ENCODE measurements around the gene SERGEF.
"Not testable (repeated sequence)": the region's sequence is repeated elsewhere in the genome, so short reads cannot be mapped to it uniquely, and the experiment has no call there.

Gene SERGEF

GRCh38 chr11:17906436-17906835 is 106.4 kb downstream of the SERGEF start:
- peak in 3 of 14 donors; percentile 3 to 98 (median 31) for DNase-seq

DNA sequence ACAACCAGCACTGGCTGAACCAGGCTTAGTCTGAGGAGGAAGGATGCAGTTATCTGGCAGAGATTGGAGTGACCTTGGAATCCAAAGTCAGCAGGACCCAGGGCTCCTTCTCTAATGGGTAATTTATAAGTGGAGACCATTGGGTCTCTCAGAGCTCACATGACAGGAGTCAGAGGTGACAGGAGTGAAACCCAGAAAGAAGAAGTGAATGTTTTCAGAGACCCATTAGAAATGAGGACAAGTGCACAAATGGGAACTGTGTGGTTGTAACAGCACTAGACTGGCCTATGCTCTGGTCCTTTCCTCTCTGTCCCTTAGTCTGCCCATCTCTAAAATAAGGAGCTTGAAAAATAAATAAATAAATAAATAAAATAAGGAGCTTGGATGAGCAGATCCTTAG is 107.4 kb downstream of the SERGEF start:
- no peak for DNase-seq

DNA sequence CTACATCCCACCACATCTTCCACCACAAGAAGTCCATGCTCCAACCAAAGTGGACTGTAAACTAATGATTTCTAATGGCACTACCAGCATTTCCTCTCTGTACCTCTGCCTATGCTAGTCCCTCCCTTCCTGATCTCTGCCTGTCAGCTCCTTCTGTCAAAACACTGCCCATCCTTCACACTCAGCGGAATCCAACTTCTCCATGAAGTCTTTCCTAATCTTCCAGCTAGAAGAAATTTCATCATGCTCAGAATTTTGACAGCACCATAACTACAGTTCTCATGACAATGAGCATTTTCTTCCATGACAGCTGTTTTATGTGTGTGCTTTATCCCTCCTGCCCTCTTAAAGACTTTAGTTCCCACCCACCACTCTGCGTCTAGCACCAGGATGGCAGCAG is 111.4 kb downstream of the SERGEF start:
- DNase-seq, result no peak

- DNase-seq, result no peak
Observed at GRCh38 chr11:17898782-17899181, 114.1 kb downstream of the SERGEF start.

GRCh38 chr11:17898071-17898470 is 114.8 kb downstream of the SERGEF start:
- DNase-seq, result peak in 1 of 14 donors; percentile 56

DNA sequence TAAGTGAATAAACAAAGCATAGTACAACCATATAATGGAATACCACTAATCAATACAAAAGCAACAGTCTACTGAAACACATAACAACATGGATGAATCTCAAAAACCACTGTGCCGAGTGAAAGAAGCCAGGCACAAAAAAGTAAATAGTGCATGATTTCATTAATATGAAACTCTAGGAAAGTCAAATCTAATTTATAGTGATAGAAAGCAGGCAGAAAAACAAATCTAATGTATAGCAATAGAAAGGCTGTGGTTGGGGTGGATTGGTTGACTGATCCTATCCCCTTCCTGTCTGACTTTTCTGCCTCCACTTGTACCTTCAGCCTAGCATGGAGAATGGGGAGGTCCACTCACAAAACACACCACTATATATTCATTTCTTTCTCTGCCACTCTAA is 115.4 kb downstream of the SERGEF start:
- DNase-seq, result no peak

GRCh38 chr11:17896496-17897151 is 116.2 kb downstream of the SERGEF start:
- DNase-seq, result not testable (repeated sequence)

GRCh38 chr11:17894929-17895658 is 117.8 kb downstream of the SERGEF start:
- DNase-seq, result peak in 8 of 14 donors; percentile 5 to 32 (median 22)

- no peak for DNase-seq
Observed at GRCh38 chr11:17892409-17892808, 120.4 kb downstream of the SERGEF start.

- DNase-seq, result no peak
Observed at GRCh38 chr11:17890325-17890724, 122.5 kb downstream of the SERGEF start.

- DNase-seq, result peak in 1 of 14 donors; percentile 64
Observed at GRCh38 chr11:17887779-17888178, 125.1 kb downstream of the SERGEF start.

- DNase-seq, result no peak
Observed at GRCh38 chr11:17883946-17884345, 128.9 kb downstream of the SERGEF start.

DNA sequence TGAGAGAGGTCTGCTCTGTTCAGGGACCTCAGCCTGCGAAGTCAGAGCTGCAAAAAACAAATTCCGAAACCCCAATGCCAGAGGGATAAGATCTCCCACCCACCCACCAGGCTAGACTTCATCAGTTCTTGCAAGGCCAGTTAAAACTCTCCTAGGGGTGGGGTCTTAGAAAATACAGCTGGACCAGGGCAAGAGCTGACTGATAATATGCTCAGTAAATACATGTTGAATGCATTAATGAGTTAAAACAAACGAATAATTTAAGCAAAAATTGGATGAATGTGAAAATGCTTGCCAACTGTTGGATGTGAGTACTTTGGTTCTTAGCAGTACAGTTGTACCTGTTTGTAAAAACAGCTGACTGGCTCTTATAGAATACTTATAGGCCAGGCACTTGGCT is 129.8 kb downstream of the SERGEF start:
- no peak for DNase-seq

- DNase-seq, result no peak
Observed at GRCh38 chr11:17878743-17879142, 134.1 kb downstream of the SERGEF start.

DNA sequence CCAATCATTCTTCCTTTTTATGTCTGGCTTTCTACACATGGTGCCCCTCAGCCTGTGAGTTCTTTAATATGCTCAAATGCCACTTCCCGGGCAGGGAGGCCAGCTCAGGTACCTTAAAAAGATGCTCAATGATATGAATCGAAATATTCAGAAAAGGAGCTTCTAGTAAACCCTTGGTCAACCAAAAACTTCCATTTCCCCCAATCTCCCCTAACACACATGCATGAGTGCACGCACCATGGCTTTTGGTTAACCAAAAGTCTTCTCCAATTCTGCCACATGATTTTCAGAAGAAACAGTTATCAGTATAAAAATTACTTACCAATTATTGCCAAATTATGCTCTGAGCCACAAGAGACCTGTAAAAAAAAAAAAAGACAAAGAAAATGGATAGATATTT is 135.0 kb downstream of the SERGEF start:
- DNase-seq, result no peak

- DNase-seq, result no peak
Observed at GRCh38 chr11:17876827-17877226, 136.0 kb downstream of the SERGEF start.

DNA sequence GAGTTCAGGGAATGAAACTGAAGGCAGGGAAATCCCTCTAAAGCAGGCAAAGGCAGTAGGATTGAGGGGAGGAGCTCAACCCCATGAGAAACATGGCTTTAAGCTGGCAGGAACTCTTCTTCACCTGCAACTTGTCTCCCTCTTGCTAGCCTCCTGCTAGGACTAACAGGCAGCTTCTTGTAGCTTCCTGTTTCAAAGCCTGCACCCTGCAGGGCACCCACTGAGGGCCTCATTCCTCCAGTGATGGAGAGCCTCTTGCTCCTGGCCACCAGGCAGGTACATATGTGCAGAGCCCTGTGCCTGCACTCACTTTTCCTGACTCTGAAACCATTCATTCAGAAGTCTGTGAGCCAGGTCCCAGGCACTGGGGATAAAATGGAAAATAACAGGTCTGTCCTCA is 137.0 kb downstream of the SERGEF start:
- no peak for DNase-seq

GRCh38 chr11:17873586-17873985 is 139.3 kb downstream of the SERGEF start:
- DNase-seq, result peak in 3 of 14 donors; percentile 12 to 17 (median 17)

DNA sequence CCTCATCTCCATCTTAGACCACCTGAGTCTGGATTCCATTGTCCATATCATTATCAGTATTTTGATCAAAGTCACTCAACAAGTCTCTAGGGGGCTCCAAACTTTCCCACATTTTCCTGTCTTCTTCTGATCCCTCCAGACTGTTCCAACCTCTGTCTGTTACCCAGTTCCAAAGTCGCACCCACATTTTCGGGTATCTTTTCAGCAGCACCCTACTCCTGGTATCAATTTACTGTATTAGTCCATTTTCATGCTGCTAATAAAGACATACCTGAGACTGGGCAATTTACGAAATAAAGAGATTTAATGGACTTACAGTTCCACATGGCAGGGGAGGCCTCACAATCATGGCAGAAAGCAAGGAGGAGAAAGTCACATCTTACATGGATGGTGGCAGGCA is 144.4 kb downstream of the SERGEF start:
- not testable (repeated sequence) for DNase-seq

- DNase-seq, result no peak
Observed at GRCh38 chr11:17867341-17867740, 145.5 kb downstream of the SERGEF start.

DNA sequence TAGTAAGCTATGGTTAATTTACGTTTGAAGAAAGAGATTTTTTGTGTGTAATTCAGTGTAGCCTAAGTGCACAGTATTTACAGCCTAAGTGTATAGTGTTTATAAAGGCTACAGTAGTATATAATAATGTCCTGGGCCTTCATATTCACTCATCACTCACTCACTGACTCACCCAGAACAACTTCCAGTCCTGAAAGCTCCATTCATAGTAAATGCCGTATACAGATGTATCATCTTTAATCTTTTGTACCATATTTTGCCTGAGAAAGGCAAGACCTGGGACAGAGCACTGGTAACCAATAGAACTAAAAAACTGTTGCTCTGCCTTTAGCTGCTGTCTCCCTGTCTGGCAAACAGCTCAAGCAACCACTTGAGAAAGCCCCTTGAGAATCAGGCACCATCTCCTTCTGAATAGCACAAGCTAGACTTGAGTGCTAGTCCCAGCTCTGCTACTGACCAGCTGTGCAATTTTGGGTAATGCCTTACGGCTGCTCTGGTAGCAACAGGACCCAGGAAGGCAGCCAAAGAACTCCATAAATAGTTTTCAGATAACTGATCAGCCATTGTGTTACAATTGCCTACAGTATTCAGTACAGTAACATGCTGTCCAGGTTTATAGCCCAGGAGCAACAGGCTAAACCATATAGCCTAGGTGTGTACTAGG is 146.9 kb downstream of the SERGEF start:
- no peak for DNase-seq

DNA sequence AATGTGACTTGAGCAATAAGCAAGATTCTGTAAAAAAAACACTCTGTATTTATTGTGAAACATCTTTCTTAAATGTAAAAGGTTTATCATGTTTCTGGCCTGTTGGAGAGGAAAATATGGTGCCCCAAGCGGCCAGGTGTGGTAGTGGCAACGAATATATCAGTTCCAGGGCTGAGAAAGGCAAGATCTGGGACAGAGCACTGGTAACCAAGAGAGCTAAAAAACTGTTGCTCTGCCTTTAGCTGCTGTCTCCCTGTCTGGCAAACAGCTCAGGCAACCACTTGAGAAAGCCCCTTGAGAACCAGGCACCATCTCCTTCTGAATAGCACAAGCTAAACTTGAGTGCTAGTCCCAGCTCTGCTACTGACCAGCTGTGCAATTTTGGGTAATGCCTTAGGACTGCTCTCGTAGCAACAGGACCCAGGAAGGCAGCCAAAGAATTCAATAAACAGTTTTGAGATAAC is 148.3 kb downstream of the SERGEF start:
- no peak for DNase-seq

DNA sequence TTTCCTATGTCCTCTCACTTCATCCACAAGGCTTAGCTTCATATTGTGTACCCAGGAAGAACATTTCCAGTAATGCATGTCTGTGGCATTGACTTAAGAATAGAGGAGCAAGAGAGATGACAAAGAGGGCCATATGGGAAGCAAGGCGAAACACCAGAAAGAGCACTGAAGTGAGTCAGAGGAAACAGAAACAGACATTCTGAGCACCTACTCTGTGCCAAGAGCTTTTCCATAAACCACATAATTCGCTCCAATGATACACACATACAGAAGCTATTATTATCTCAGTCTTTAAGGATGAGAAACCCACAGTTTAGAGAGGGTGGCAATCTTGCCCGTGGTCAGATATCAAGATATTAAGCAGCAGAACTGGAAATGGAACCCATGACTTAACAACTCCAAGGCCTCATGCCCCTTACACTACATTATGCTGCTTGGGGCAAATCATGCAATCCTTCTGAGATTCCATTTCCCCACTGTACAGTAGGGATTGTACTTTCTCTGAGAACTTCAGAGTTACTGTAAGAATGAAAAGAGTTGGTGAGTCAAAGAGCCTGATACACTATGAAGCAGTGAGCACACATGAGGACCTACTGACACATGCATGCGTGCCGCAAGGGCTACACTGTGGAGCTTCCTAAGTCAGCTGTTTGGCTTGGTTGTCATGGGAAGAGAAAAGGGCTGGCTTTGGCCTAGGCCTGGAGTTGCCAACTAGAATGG is 151.7 kb downstream of the SERGEF start:
- DNase-seq, result no peak

Measured in C1 segment of cervical spinal cord (tissue), 14 donors.